AG04450 (cell line): ENCODE measurements around the gene CARMIL1. TPM values are rescaled to one million over a fixed set of nuclear protein-coding genes. Genes with fewer than 3 reads are reported as not detected.

Source experiments
- CTCF ChIA-PET: fragments of 300-600, 350-600 bp; formaldehyde crosslinking; extraction: SDS; loops from one replicate; lab custom pipeline; 2022; ENCODE audit warnings: antibody characterized with exemption, inconsistent platforms; lab: Charles Lee
- POLR2A ChIA-PET: fragments of 350-600 bp; formaldehyde crosslinking; extraction: SDS; loops from one replicate; lab custom pipeline; 2021; ENCODE audit warnings: antibody characterized with exemption, inconsistent platforms; lab: Yijun Ruan, JAX
- DNase-seq: peaks from one replicate; pipeline ENCODE4 v3.0.0-alpha.2; 2011; ENCODE audit warnings: low read depth, low spot score
- H3K27ac ChIP-seq: one replicate; pipeline ENCODE4 v1.5.1; 2012; ENCODE audit warnings: low read depth, low read length, control low read depth
- H3K27me3 ChIP-seq: one replicate; pipeline ENCODE4 v1.6.0; 2012; ENCODE audit warnings: low read length; ENCODE audit not compliant: control insufficient read depth, insufficient read depth
- H3K4me3 ChIP-seq: 2 replicates; pipeline ENCODE4 v1.5.1; 2011; ENCODE audit warnings: mild to moderate bottlenecking, low read depth, low read length, control low read depth
- H3K9me3 ChIP-seq: 2 replicates; pipeline ENCODE4 v1.5.1; 2012; ENCODE audit warnings: low read length; ENCODE audit not compliant: control insufficient read depth, insufficient read depth
- CTCF ChIP-seq: IDR thresholded peaks from 2 replicates; pipeline ENCODE4 v1.5.1; 2011; ENCODE audit warnings: low read depth, low read length, control low read depth, inconsistent platforms
- polyA plus RNA-seq: library from polyadenylated mRNA; depleted of rRNA; stranded (reverse); fragments of >200 nt; gene quantifications from 2 replicates; pipeline ENCODE4 v1.2.3, GENCODE V29; 2011

CARMIL1 gene
- polyA plus RNA-seq, 1 experiment = 0.55 TPM

- no peak for TF ChIP-seq CTCF
- Histone ChIP-seq H3K9me3 (no peaks in the 10 kb centered on the region), H3K27me3 (no peaks in the 10 kb centered on the region), H3K27ac (no peak overlapping the region), H3K4me3 (no peak overlapping the region)
- DNase-seq = no peak
- ChIA-PET POLR2A (no interaction called here), CTCF (interaction anchor here (0.5 to 6.1 kb wide), 48 partner anchors 10 to 427 kb away, joined by 3 to 189 read pairs (median 5); partner anchors contain the start of gene CARMIL1)
Observed at GRCh38 chr6:25266456-25267100, 12.6 kb upstream of the CARMIL1 start.

GRCh38 chr6:25267662-25268061, 11.5 kb upstream of the CARMIL1 start:
- Histone ChIP-seq H3K27me3 (peaks cover 3% of the 10 kb centered on the region), H3K27ac (no peak overlapping the region), H3K4me3 (no peak overlapping the region), H3K9me3 (no peaks in the 10 kb centered on the region)
- no peak for TF ChIP-seq CTCF
- ChIA-PET CTCF (no interaction called here), POLR2A (no interaction called here)
- DNase-seq = no peak

GRCh38 chr6:25270559-25270958, 8.6 kb upstream of the CARMIL1 start:
- ChIA-PET POLR2A (no interaction called here), CTCF (interaction anchor here (0.9 to 11.4 kb wide), 6 partner anchors 8 to 288 kb away, joined by 3 to 162 read pairs (median 4); no protein-coding TSS in a partner anchor)
- no peak overlapping the region for H3K4me3 ChIP-seq
- no peaks in the 10 kb centered on the region for H3K9me3 ChIP-seq
- no peak for DNase-seq
- peaks cover 3% of the 10 kb centered on the region for H3K27me3 ChIP-seq
- H3K27ac ChIP-seq = no peak overlapping the region
- no peak for TF ChIP-seq CTCF

- no peak for TF ChIP-seq CTCF
- Histone ChIP-seq H3K4me3 (no peak overlapping the region), H3K27me3 (peaks cover 13% of the 10 kb centered on the region), H3K27ac (no peak overlapping the region), H3K9me3 (no peaks in the 10 kb centered on the region; the same call in 1 of the 2 replicates)
- DNase-seq = no peak
- CTCF ChIA-PET = interaction anchor here (0.6 to 11.4 kb wide), 3 partner anchors 10 to 214 kb away, joined by 6 to 162 read pairs (median 97); no protein-coding TSS in a partner anchor
- POLR2A ChIA-PET = no interaction called here
Observed at GRCh38 chr6:25275436-25275835, 3.7 kb upstream of the CARMIL1 start.

- ChIA-PET POLR2A (interaction anchor here (0.8 kb wide), 1 partner anchor 218 kb away, joined by 4 read pairs; no protein-coding TSS in a partner anchor), CTCF (interaction anchor here (0.7 to 11.4 kb wide), 6 partner anchors 12 to 324 kb away, joined by 3 to 162 read pairs (median 12); no protein-coding TSS in a partner anchor)
- Histone ChIP-seq H3K27ac (no peak overlapping the region), H3K4me3 (no peak overlapping the region), H3K9me3 (no peaks in the 10 kb centered on the region; the same call in 1 of the 2 replicates), H3K27me3 (peaks cover 12% of the 10 kb centered on the region)
- DNase-seq = no peak
- TF ChIP-seq CTCF = no peak
Observed at GRCh38 chr6:25277386-25277785, 1.8 kb upstream of the CARMIL1 start.
